GM19351 (cell line): Measurements from ENCODE around the gene SH3BP2.

Experiments
- ATAC-seq: cut with Tn5 transposase; IDR thresholded peaks from one replicate; pipeline ENCODE4 v1.9.1; 2021; ENCODE audit warnings: mild to moderate bottlenecking, moderate library complexity; ENCODE audit not compliant: unreplicated experiment

The SH3BP2 gene

GRCh38 chr4:2830632-2831610 lies 38.0 kb downstream of the SH3BP2 start:
- ATAC-seq = no peak

GRCh38 chr4:2831611-2832308 lies 38.9 kb downstream of the SH3BP2 start:
- no peak for ATAC-seq

- peak; percentile 84 for ATAC-seq
These were observed 39.6 kb downstream of the SH3BP2 start for GRCh38 chr4:2832309-2832980.

GRCh38 chr4:2832981-2833670 lies 40.2 kb downstream of the SH3BP2 start:
- peak; percentile 11 for ATAC-seq

GRCh38 chr4:2833671-2834000 lies 40.8 kb downstream of the SH3BP2 start:
- no peak for ATAC-seq

- no peak for ATAC-seq
These were observed 41.4 kb downstream of the SH3BP2 start for GRCh38 chr4:2834001-2834921.

- ATAC-seq = no peak
These were observed 43.1 kb downstream of the SH3BP2 start for GRCh38 chr4:2835978-2836377.

GRCh38 chr4:2836391-2836859 lies 43.5 kb downstream of the SH3BP2 start:
- ATAC-seq = no peak

- ATAC-seq = no peak
These were observed 44.4 kb downstream of the SH3BP2 start for GRCh38 chr4:2837110-2837903.

GRCh38 chr4:2837904-2838496 lies 45.1 kb downstream of the SH3BP2 start:
- ATAC-seq = no peak

GRCh38 chr4:2839060-2839459 lies 46.2 kb downstream of the SH3BP2 start:
- no peak for ATAC-seq

- ATAC-seq = no peak
These were observed 49.9 kb downstream of the SH3BP2 start for GRCh38 chr4:2842687-2843262.

GRCh38 chr4:2843263-2843940 lies 50.5 kb downstream of the SH3BP2 start, which contains the start of gene ADD1:
Gene ADD1, plus strand, starts transcription at chr4:2843844. Its CDS starts 32,072 bp downstream, at chr4:2875916.
- peak; percentile 82 for ATAC-seq

- peak; percentile 12 for ATAC-seq
These were observed 51.2 kb downstream of the SH3BP2 start for GRCh38 chr4:2843941-2844584.

GRCh38 chr4:2846172-2846571 lies 53.3 kb downstream of the SH3BP2 start:
- ATAC-seq = no peak

GRCh38 chr4:2847302-2847871 lies 54.5 kb downstream of the SH3BP2 start:
- ATAC-seq = no peak

GRCh38 chr4:2848449-2848848 lies 55.6 kb downstream of the SH3BP2 start:
- no peak for ATAC-seq
